Ishikawa (cell line): ENCODE measurements around the gene SNAP25.

Experiments
- MAX ChIP-seq: IDR thresholded peaks from 2 replicates; pipeline ENCODE4 v1.6.1; 2012
- TEAD4 ChIP-seq: IDR thresholded peaks from 2 replicates; pipeline ENCODE4 v1.6.1; 2012
- ZBTB7A ChIP-seq: IDR thresholded peaks from 2 replicates; pipeline ENCODE4 v1.6.1; 2012; ENCODE audit warnings: low read depth

GRCh38 chr20:10324198-10324847 is 105.7 kb downstream of the SNAP25 start:
- TF ChIP-seq TEAD4: no peak
- no peak for TF ChIP-seq ZBTB7A
- no peak for TF ChIP-seq MAX
